Measurements from ENCODE around the gene KRIT1.

KRIT1 gene

GRCh38 chr7:92282221-92282814 is 36.6 kb upstream of the KRIT1 start:
- DNase-seq (ENCODE audit: extremely low spot score), result no peak
- POLR2A ChIA-PET, result interaction anchor here (1.4 kb wide), 1 partner anchor 37 kb away, joined by 4 read pairs; the partner anchor contains the start of genes ANKIB1 and KRIT1
- CTCF ChIA-PET, result no interaction called here
- TF ChIP-seq L3MBTL2 (conservative IDR thresholded peaks at IDR 0.05) (no peak), FOXM1 (IDR thresholded peaks at IDR 0.05; ENCODE audit: borderline replicate concordance) (no peak), SP1 (IDR thresholded peaks at IDR 0.05) (no peak), ARNT (IDR thresholded peaks at IDR 0.05) (no peak), ELF4 (IDR thresholded peaks at IDR 0.05) (no peak), CTBP1 (IDR thresholded peaks at IDR 0.05; ENCODE audit: borderline replicate concordance) (no peak), PKNOX1 (IDR thresholded peaks at IDR 0.05) (no peak), LEF1 (IDR thresholded peaks at IDR 0.05; ENCODE audit: borderline replicate concordance) (no peak), TARDBP (IDR thresholded peaks at IDR 0.05) (no peak), FOXK2 (IDR thresholded peaks at IDR 0.05) (no peak), NFRKB (IDR thresholded peaks at IDR 0.05) (no peak), BHLHE40 (IDR thresholded peaks at IDR 0.05; ENCODE audit: borderline replicate concordance) (no peak), SUZ12 (IDR thresholded peaks at IDR 0.05) (no peak), HDGF (IDR thresholded peaks at IDR 0.05; ENCODE audit: borderline replicate concordance) (no peak), ZNF384 (IDR thresholded peaks at IDR 0.05) (no peak)

GRCh38 chr7:92281031-92281430 is 35.3 kb upstream of the KRIT1 start:
- CTCF ChIA-PET, result no interaction called here
- TF ChIP-seq ARNT (IDR thresholded peaks at IDR 0.05), result no peak
- no peak for TF ChIP-seq LEF1 (IDR thresholded peaks at IDR 0.05; ENCODE audit: borderline replicate concordance)
- TF ChIP-seq PKNOX1 (IDR thresholded peaks at IDR 0.05), result peak; percentile 82
- no peak for DNase-seq (ENCODE audit: extremely low spot score)
- POLR2A ChIA-PET, result no interaction called here

- DNase-seq (ENCODE audit: extremely low spot score), result no peak
- CTCF ChIA-PET, result interaction anchor here (0.8 kb wide), 1 partner anchor 182 kb away, joined by 3 read pairs; no protein-coding TSS in a partner anchor
- POLR2A ChIA-PET, result interaction anchor here (1.2 kb wide), 1 partner anchor 35 kb away, joined by 3 read pairs; no protein-coding TSS in a partner anchor
- TF ChIP-seq FOXK2 (IDR thresholded peaks at IDR 0.05) (no peak), TARDBP (IDR thresholded peaks at IDR 0.05) (no peak), L3MBTL2 (conservative IDR thresholded peaks at IDR 0.05) (no peak)
Measured at GRCh38 chr7:92279396-92280031, 33.8 kb upstream of the KRIT1 start.

- POLR2A ChIA-PET, result no interaction called here
Measured at GRCh38 chr7:92276460-92276864, 30.7 kb upstream of the KRIT1 start.

GRCh38 chr7:92275327-92275726 is 29.6 kb upstream of the KRIT1 start:
- CTCF ChIA-PET, result no interaction called here
- POLR2A ChIA-PET, result no interaction called here
- DNase-seq (ENCODE audit: extremely low spot score), result no peak
- TF ChIP-seq FOXA1 (IDR thresholded peaks at IDR 0.05) (no peak), FOXK2 (IDR thresholded peaks at IDR 0.05) (no peak), L3MBTL2 (conservative IDR thresholded peaks at IDR 0.05) (no peak), FOXM1 (IDR thresholded peaks at IDR 0.05; ENCODE audit: borderline replicate concordance) (no peak), SP1 (IDR thresholded peaks at IDR 0.05) (no peak), LEF1 (IDR thresholded peaks at IDR 0.05; ENCODE audit: borderline replicate concordance) (no peak), BHLHE40 (IDR thresholded peaks at IDR 0.05; ENCODE audit: borderline replicate concordance) (no peak), CTBP1 (IDR thresholded peaks at IDR 0.05; ENCODE audit: borderline replicate concordance) (no peak), ELF4 (IDR thresholded peaks at IDR 0.05) (no peak), ARNT (IDR thresholded peaks at IDR 0.05) (no peak), ZNF384 (IDR thresholded peaks at IDR 0.05) (no peak), NFRKB (IDR thresholded peaks at IDR 0.05) (no peak), SUZ12 (IDR thresholded peaks at IDR 0.05) (no peak), HDGF (IDR thresholded peaks at IDR 0.05; ENCODE audit: borderline replicate concordance) (no peak), PKNOX1 (IDR thresholded peaks at IDR 0.05) (no peak)

More at GRCh38 chr7:92276460-92276864, 30.7 kb upstream of the KRIT1 start:
- CTCF ChIA-PET, result no interaction called here
- TF ChIP-seq NFRKB (IDR thresholded peaks at IDR 0.05) (no peak), PKNOX1 (IDR thresholded peaks at IDR 0.05) (no peak), SP1 (IDR thresholded peaks at IDR 0.05) (no peak), CTBP1 (IDR thresholded peaks at IDR 0.05; ENCODE audit: borderline replicate concordance) (no peak), ARNT (IDR thresholded peaks at IDR 0.05) (no peak), L3MBTL2 (conservative IDR thresholded peaks at IDR 0.05) (no peak), FOXA1 (IDR thresholded peaks at IDR 0.05) (no peak), LEF1 (IDR thresholded peaks at IDR 0.05; ENCODE audit: borderline replicate concordance) (no peak), SUZ12 (IDR thresholded peaks at IDR 0.05) (no peak), TARDBP (IDR thresholded peaks at IDR 0.05) (no peak), FOXM1 (IDR thresholded peaks at IDR 0.05; ENCODE audit: borderline replicate concordance) (no peak), BHLHE40 (IDR thresholded peaks at IDR 0.05; ENCODE audit: borderline replicate concordance) (no peak), HDGF (IDR thresholded peaks at IDR 0.05; ENCODE audit: borderline replicate concordance) (no peak), ELF4 (IDR thresholded peaks at IDR 0.05) (no peak), ZNF384 (IDR thresholded peaks at IDR 0.05) (no peak), FOXK2 (IDR thresholded peaks at IDR 0.05) (no peak)
- no peak for DNase-seq (ENCODE audit: extremely low spot score)

Data from HEK293T (cell line).